Chondrocyte (in vitro differentiated cells): ENCODE data around the gene MGME1. TPM values are rescaled to one million over a fixed set of nuclear protein-coding genes. Genes with fewer than 3 reads are reported as not detected.

Experiments used
- DNase-seq: peaks from one replicate; pipeline ENCODE4 v3.0.0; 2021; ENCODE audit warnings: mixed read lengths, low spot score
- H3K27ac Mint-ChIP-seq: one replicate; pipeline ENCODE4 v1.8.0; 2021; ENCODE audit warnings: mild to moderate bottlenecking, moderate library complexity, mixed read lengths; ENCODE audit not compliant: unreplicated experiment
- H3K27me3 Mint-ChIP-seq: 2 replicates; pipeline ENCODE4 v1.8.0; 2021; ENCODE audit warnings: low read depth, mixed read lengths
- H3K36me3 Mint-ChIP-seq: 2 replicates; pipeline ENCODE4 v1.8.0; 2021; ENCODE audit warnings: low read depth, mixed read lengths
- H3K4me1 Mint-ChIP-seq: 2 replicates; pipeline ENCODE4 v1.8.0; 2021; ENCODE audit warnings: low read depth, mild to moderate bottlenecking, mixed read lengths
- H3K4me3 Mint-ChIP-seq: one replicate; pipeline ENCODE4 v1.8.0; 2021; ENCODE audit warnings: mild to moderate bottlenecking, moderate library complexity, mixed read lengths; ENCODE audit not compliant: unreplicated experiment
- H3K9me3 Mint-ChIP-seq: 2 replicates; pipeline ENCODE4 v1.8.0; 2021; ENCODE audit warnings: low read depth, mixed read lengths
- total RNA-seq: library from RNA; stranded (reverse); gene quantifications from 3 replicates; pipeline ENCODE4 v1.2.1, GENCODE V29; 2021
- TF ChIP-seq, protein P1 (sequence below): fragments of 200-600 bp; sonication (generic); IDR thresholded peaks from 2 replicates; pipeline ENCODE4 v1.5.0; 2021; ENCODE audit warnings: antibody characterized with exemption, mild to moderate bottlenecking, moderate library complexity

Gene MGME1
- total RNA-seq, 1 donor from 2014 or later = 15.1 TPM

- no peak overlapping the region for H3K27ac Mint-ChIP-seq
- no peaks in the 10 kb centered on the region for H3K36me3 Mint-ChIP-seq
These were observed 61.2 kb downstream of the MGME1 start for GRCh38 chr20:18030020-18030419.

DNA sequence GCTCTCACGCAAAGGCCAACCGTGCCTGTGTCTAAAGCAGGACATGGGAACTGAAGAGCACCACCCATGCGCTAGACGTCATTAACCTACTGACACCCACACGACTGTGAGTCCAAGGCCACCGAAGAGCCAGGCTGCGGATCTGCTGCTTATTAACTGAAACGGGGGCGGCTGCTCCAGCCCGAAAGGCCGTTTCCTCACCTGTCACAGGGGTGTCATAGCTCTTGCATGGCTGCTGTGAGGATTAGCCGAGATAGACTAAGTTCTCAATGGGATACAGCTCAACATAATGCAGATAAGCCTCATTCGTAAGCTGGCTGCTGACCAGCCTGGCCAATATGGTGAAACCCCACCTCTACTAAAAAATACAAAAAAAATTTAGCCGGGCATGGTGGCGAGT lies 62.2 kb downstream of the MGME1 start:
- peaks cover 5% of the 10 kb centered on the region for H3K27me3 Mint-ChIP-seq
- no peaks in the 10 kb centered on the region for H3K4me1 Mint-ChIP-seq
- TF ChIP-seq, protein P1, sequence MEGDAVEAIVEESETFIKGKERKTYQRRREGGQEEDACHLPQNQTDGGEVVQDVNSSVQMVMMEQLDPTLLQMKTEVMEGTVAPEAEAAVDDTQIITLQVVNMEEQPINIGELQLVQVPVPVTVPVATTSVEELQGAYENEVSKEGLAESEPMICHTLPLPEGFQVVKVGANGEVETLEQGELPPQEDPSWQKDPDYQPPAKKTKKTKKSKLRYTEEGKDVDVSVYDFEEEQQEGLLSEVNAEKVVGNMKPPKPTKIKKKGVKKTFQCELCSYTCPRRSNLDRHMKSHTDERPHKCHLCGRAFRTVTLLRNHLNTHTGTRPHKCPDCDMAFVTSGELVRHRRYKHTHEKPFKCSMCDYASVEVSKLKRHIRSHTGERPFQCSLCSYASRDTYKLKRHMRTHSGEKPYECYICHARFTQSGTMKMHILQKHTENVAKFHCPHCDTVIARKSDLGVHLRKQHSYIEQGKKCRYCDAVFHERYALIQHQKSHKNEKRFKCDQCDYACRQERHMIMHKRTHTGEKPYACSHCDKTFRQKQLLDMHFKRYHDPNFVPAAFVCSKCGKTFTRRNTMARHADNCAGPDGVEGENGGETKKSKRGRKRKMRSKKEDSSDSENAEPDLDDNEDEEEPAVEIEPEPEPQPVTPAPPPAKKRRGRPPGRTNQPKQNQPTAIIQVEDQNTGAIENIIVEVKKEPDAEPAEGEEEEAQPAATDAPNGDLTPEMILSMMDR = no peak
- no peak for DNase-seq
- no peaks in the 10 kb centered on the region for H3K9me3 Mint-ChIP-seq
- no peak overlapping the region for H3K4me3 Mint-ChIP-seq
- H3K27ac Mint-ChIP-seq = no peak overlapping the region
- H3K36me3 Mint-ChIP-seq = no peaks in the 10 kb centered on the region

More at GRCh38 chr20:18030020-18030419, 61.2 kb downstream of the MGME1 start:
- H3K9me3 Mint-ChIP-seq = no peaks in the 10 kb centered on the region
- no peak for DNase-seq
- no peak overlapping the region for H3K4me3 Mint-ChIP-seq
- H3K4me1 Mint-ChIP-seq = no peaks in the 10 kb centered on the region
- TF ChIP-seq, protein P1 = no peak
- peaks cover 5% of the 10 kb centered on the region for H3K27me3 Mint-ChIP-seq

- TF ChIP-seq, protein P1 = no peak
- Mint-ChIP-seq H3K4me1 (no peaks in the 10 kb centered on the region), H3K4me3 (no peak overlapping the region), H3K27me3 (peaks cover 4% of the 10 kb centered on the region), H3K9me3 (no peaks in the 10 kb centered on the region), H3K27ac (no peak overlapping the region), H3K36me3 (no peaks in the 10 kb centered on the region)
- no peak for DNase-seq
These were observed 63.2 kb downstream of the MGME1 start for GRCh38 chr20:18031888-18032509.

DNA sequence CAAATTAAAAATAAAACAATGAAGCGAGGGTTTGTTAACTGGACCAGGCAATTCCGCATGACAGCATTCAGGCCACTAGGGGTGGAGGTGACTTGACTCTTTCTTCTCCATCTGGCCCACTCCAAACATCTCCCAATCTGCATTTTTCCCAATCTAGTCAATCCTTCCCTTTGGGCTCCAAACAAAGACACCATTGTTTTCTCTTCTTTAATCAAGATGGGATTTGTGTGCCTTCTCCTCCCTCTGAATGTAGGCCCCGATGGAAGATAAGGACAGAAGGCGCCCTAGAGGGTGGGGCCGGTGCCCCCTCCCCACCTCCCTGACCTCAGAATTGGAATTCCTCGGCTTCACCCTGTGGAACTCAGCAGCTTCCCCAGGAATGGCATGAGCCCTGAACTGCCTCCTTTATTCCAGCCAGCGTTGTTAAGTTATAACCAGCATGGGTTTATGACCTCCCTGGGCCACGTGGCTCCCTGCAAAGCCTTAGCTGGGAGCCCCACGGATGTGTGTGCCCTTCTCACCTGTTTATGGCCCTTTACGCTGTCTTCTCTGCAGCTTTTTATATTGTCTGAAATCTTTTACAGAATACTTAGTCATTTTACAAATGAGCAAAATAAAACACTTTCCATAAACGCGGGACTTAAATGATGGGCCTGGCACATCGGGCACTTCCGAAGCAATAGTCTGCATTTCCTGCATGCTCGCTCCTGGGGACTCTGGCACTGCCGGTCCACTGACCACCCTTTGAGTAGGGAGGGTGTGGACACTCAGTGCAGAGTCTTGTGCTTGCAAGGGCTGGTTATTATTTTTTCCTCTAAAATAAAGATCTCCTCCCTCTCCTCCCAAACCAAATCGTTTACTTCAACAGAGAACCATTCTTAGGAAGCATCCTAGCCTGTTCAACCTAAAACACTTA lies 64.4 kb downstream of the MGME1 start:
- Mint-ChIP-seq H3K27me3 (peaks cover 9% of the 10 kb centered on the region), H3K4me3 (no peak overlapping the region), H3K36me3 (no peaks in the 10 kb centered on the region), H3K9me3 (no peaks in the 10 kb centered on the region), H3K4me1 (no peaks in the 10 kb centered on the region), H3K27ac (no peak overlapping the region)
- DNase-seq = no peak
- TF ChIP-seq, protein P1 = no peak

DNA sequence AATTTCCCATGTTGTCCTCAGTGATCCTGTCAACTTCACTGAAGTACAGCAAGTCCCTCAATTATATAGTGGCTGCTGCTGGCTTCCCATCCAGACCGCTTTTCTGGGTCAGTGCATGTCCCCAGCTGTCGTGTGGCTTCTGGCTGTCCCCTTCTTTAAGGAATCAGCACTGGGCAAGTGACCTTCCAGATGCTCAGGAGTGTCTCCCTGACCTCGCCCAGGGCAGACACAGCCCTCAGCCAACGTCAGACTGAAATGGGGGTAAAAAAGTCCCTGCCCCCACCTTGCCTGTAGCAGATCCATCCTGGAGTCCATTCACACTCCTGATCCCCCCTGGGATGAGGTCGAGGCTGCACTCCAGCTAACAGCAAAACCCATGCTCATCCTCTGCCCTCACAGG lies 65.2 kb downstream of the MGME1 start:
- DNase-seq = no peak
- H3K4me3 Mint-ChIP-seq = no peak overlapping the region
- no peak overlapping the region for H3K27ac Mint-ChIP-seq
- no peaks in the 10 kb centered on the region for H3K4me1 Mint-ChIP-seq
- no peaks in the 10 kb centered on the region for H3K36me3 Mint-ChIP-seq
- TF ChIP-seq, protein P1 = no peak
- H3K9me3 Mint-ChIP-seq = no peaks in the 10 kb centered on the region
- peaks cover 10% of the 10 kb centered on the region for H3K27me3 Mint-ChIP-seq
